Thymus (tissue), 11 donors: Measurements from ENCODE around the gene SPIRE1. TPM values are rescaled to one million over a fixed set of nuclear protein-coding genes. Genes with fewer than 3 reads are reported as not detected.
"Not testable (repeated sequence)": the region's sequence is repeated elsewhere in the genome, so short reads cannot be mapped to it uniquely, and the experiment has no call there.

ENCODE experiments used
- DNase-seq, 9 donors: peaks; one replicate each; pipeline ENCODE4 v3.0.0-alpha.2; 2013; ENCODE audit warnings: low spot score in 9 of 9, low read depth in 6 of 9, missing footprints in 1 of 9
- H3K27ac ChIP-seq, 2 donors: one replicate each; pipeline ENCODE4 v1.5.1; 2013; ENCODE audit warnings: control low read depth in 1 of 2, low read depth in 1 of 2, low read length in 1 of 2, mild to moderate bottlenecking in 1 of 2, moderate library complexity in 1 of 2
- H3K27me3 ChIP-seq, 2 donors: one replicate each; pipeline ENCODE4 v1.5.1; 2013; ENCODE audit warnings: low read length in 1 of 2; ENCODE audit not compliant: control insufficient read depth in 2 of 2, insufficient read depth in 1 of 2
- H3K36me3 ChIP-seq, 2 donors: one replicate each; pipeline ENCODE4 v1.5.1; 2013; ENCODE audit warnings: low read length in 1 of 2, mild to moderate bottlenecking in 1 of 2, moderate library complexity in 1 of 2; ENCODE audit not compliant: control insufficient read depth in 2 of 2, insufficient read depth in 2 of 2
- H3K4me1 ChIP-seq, 2 donors: one replicate each; pipeline ENCODE4 v1.5.1; 2013; ENCODE audit warnings: low read length in 2 of 2; ENCODE audit not compliant: control insufficient read depth in 2 of 2, insufficient read depth in 2 of 2
- H3K4me3 ChIP-seq, 2 donors: one replicate each; pipeline ENCODE4 v1.5.1; 2013; ENCODE audit warnings: low read length in 2 of 2, control low read depth in 1 of 2, mild to moderate bottlenecking in 1 of 2
- H3K9me3 ChIP-seq, 2 donors: one replicate each; pipeline ENCODE4 v1.5.1; 2013; ENCODE audit warnings: low read length in 1 of 2, mild to moderate bottlenecking in 1 of 2; ENCODE audit not compliant: control insufficient read depth in 2 of 2, insufficient read depth in 1 of 2
- WGBS: extraction: QIAGEN DNeasy Blood & Tissue Kit; methylation state at CpG from one replicate; pipeline ENCODE4 v1.1.7; 2013; 5-methylcytosine and 5-hydroxymethylcytosine counted together
- polyA plus RNA-seq: library from polyadenylated mRNA; stranded (reverse); fragments of 200-250 nt; gene quantifications from one replicate; pipeline ENCODE4 v1.2.3, GENCODE V29; 2013
- total RNA-seq: library from RNA; stranded (reverse); fragments of 120-200 nt; gene quantifications from one replicate; pipeline ENCODE4 v1.2.4, GENCODE V29; 2013
- donor health status: healthy.

The SPIRE1 gene
- total and polyA plus RNA-seq, 2 donors: 6.2 to 7.6 TPM

DNA sequence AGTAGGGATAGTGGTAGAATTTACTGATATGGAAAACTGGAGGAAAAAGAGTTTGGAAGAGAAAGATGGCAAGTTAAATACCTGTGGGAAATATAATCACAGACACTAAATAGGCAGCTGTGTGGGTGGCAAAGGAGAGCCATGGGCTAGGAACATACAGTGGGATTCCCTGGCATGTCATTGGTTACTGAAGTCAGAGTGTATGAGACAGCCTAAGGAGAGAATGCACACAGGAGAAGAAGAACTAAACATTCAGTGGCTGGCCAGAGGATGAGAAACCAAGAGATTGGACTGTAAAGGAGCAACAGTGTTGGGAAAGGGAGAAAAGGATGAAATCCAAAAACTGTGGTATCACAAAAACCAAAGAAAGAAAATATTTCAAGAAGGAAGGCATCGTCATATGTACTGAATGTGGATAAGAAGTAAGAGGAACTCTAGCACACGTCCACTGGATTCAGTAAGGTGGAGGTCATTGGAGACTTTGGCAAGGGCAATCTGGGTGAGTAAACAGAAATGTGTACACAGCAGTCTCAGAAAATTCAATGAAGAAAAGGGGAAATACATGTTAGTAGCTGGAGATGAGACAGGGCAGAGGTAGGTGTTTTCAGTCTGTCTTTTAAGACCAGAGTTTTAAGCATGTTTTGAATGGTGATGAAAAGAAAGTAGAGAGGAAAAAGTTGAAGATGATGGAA, 83.3 kb downstream of the SPIRE1 start:
- Histone ChIP-seq H3K4me1 (no peaks in the 10 kb centered on the region), H3K9me3 (no peaks in the 10 kb centered on the region), H3K27me3 (no peaks in the 10 kb centered on the region), H3K27ac (no peak overlapping the region), H3K4me3 (no peak overlapping the region), H3K36me3 (no peaks in the 10 kb centered on the region)
- DNase-seq: no peak
- WGBS: 95% methylated on average over 2 of the region's 2 CpGs

DNA sequence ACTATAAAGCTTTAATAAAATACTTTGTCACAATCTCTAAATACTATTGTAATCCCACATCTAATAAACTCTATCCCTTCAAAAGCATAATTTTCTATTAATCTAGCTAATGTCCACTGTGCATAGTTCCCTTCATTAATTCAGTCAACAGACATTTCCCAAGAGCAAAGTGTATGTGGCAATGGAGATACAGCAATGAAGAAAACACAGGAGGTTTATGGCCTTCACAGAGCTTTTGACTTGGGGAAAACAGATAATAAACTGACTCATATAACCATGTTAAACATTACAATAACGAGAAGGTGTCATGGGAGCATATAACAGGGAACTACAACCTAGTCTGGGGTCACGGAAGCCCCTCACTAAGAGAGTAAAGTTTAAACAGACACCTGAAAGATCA, 86.3 kb downstream of the SPIRE1 start:
- H3K36me3 ChIP-seq: no peaks in the 10 kb centered on the region
- no peaks in the 10 kb centered on the region for H3K4me1 ChIP-seq

DNA sequence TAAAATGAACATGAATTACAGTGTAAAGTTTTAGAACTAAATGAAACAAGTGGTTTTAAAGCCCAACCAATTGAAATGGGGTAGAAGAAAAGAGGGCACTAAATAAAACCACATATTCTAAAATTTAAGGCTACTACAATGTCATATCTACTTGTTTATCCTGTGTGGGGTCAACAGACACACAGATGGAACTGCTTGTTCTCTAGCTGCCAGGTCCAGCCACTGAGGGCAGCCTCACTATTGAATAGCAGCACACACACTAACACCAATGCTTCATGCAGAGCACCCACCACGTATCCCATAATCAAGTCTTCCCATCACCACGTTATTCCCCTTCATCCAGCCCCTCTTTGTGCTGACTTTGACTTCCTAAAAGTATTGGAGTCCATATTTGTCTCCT, 88.1 kb downstream of the SPIRE1 start:
- Histone ChIP-seq H3K27ac (no peak overlapping the region), H3K9me3 (no peaks in the 10 kb centered on the region), H3K36me3 (no peaks in the 10 kb centered on the region), H3K4me3 (no peak overlapping the region), H3K4me1 (no peaks in the 10 kb centered on the region), H3K27me3 (no peaks in the 10 kb centered on the region)
- 70% methylated on average over 2 of the region's 2 CpGs for WGBS
- no peak for DNase-seq

More for the DNA sequence above, 86.3 kb downstream of the SPIRE1 start:
- Histone ChIP-seq H3K9me3 (no peaks in the 10 kb centered on the region), H3K4me3 (no peak overlapping the region), H3K27ac (no peak overlapping the region), H3K27me3 (no peaks in the 10 kb centered on the region)
- 97% methylated on average over 2 of the region's 2 CpGs for WGBS
- no peak for DNase-seq

DNA sequence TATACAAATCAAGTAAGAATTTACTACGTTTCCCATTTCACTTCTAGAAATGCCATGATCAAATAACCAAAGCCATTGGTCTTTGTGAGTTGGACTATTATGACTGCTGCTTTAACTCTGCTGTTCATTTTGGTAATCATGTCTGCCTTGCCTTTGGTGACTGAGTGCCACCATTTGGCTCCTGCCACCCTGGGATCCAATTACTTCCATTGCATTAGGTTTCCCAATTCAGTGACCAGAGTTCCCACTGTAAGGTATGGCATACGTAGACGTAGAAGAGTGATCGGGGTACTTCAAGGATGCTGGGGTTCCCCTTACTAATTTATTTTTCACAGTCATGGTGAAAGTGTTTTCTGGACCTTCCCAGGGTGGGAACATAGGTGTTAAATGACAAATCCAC, 90.1 kb downstream of the SPIRE1 start:
- Histone ChIP-seq H3K4me1 (no peaks in the 10 kb centered on the region), H3K27ac (no peak overlapping the region), H3K27me3 (no peaks in the 10 kb centered on the region), H3K9me3 (no peaks in the 10 kb centered on the region), H3K36me3 (no peaks in the 10 kb centered on the region), H3K4me3 (no peak overlapping the region)
- 93% methylated on average over 4 of the region's 4 CpGs for WGBS
- DNase-seq: no peak

DNA sequence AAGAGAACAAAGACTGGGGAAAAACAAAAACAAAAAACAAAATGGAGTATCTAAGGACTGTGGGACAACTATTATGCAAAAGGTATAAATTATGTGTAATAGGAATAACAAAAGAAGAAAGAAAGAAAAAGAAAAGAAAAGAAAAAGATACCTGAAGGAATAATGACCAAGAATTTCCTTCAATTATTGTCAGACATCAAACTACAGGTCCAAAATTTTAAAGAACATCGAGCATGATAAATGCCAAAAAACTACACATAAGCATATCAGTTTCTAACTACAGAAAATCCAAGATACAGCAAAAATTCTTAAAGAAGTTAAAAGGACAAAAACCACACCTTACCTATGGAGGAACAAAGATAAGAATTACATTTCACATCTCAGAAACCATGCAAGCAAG, 93.0 kb downstream of the SPIRE1 start:
- Histone ChIP-seq H3K27me3 (no peaks in the 10 kb centered on the region), H3K9me3 (no peaks in the 10 kb centered on the region), H3K4me1 (no peaks in the 10 kb centered on the region), H3K27ac (no peak overlapping the region), H3K36me3 (no peaks in the 10 kb centered on the region), H3K4me3 (no peak overlapping the region)
- WGBS: 99% methylated on average over 1 of the region's 1 CpG
- DNase-seq: no peak

DNA sequence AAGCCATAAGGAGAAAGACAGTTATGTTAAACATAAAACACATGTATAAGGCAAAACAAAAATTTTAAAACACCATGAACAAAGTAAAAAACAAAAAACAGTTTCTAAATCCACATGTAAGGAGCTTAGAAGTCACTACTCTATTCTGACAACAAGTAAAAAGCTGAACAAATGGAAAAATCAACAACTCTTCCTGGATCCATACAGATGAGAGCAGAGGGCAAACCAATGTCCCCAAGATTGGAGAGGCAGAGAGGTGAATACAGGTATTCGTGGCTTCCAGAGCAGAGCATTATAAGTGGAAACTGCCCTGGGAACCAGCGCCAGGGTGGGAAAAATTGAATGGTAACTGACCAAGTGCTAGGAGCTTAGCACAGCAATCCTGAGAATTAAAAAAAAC, 93.5 kb downstream of the SPIRE1 start:
- Histone ChIP-seq H3K27me3 (no peaks in the 10 kb centered on the region), H3K4me3 (no peak overlapping the region), H3K27ac (no peak overlapping the region), H3K4me1 (no peaks in the 10 kb centered on the region), H3K36me3 (no peaks in the 10 kb centered on the region), H3K9me3 (no peaks in the 10 kb centered on the region)
- WGBS: 97% methylated on average over 2 of the region's 2 CpGs
- no peak for DNase-seq

DNA sequence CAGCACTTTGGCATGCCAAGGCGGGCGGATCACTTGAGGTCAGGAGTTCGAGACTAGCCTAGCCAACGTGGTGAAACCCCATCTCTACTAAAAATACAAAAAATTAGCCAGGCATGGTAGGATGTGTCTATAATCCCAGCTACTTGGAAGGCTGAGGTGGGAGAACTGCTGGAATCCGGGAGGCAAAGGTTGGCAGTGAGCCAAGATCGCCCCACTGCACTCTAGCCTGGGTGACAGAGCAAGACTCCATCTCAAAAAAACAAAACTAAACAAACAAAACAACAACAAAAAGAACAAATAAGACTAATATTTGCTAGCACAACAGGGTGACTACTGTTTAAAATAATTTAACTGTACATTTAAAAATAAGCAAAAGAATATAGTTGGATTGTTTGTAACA, 97.3 kb downstream of the SPIRE1 start:
- not testable (repeated sequence) for DNase-seq, H3K27ac ChIP-seq, H3K4me1 ChIP-seq, H3K9me3 ChIP-seq, H3K36me3 ChIP-seq, H3K27me3 ChIP-seq, H3K4me3 ChIP-seq
- WGBS: 98% methylated on average over 6 of the region's 6 CpGs

DNA sequence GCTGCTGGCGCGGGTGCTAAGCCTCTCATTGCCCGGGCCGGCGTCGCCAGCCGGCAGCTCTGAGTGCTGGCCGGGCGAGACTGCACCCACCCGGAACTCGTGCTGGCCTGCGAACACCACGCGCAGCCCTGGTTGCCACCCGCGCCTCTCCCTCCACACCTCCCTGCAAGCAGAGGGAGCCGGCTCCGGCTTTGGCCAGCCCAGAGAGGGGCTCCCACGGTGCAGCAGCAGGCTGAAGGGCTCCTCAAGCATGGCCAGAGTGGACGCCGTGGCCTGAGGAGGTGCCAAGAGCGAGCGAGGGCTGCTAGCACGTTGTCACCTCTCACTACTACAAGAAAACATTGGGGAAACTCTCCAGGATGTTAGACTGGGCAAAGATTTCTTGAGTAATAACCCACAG, 98.6 kb downstream of the SPIRE1 start:
- Histone ChIP-seq H3K27ac (no peak overlapping the region), H3K4me3 (no peak overlapping the region), H3K9me3 (no peaks in the 10 kb centered on the region), H3K27me3 (no peaks in the 10 kb centered on the region), H3K36me3 (no peaks in the 10 kb centered on the region), H3K4me1 (no peaks in the 10 kb centered on the region)
- no peak for DNase-seq
- WGBS: 97% methylated on average over 24 of the region's 24 CpGs

DNA sequence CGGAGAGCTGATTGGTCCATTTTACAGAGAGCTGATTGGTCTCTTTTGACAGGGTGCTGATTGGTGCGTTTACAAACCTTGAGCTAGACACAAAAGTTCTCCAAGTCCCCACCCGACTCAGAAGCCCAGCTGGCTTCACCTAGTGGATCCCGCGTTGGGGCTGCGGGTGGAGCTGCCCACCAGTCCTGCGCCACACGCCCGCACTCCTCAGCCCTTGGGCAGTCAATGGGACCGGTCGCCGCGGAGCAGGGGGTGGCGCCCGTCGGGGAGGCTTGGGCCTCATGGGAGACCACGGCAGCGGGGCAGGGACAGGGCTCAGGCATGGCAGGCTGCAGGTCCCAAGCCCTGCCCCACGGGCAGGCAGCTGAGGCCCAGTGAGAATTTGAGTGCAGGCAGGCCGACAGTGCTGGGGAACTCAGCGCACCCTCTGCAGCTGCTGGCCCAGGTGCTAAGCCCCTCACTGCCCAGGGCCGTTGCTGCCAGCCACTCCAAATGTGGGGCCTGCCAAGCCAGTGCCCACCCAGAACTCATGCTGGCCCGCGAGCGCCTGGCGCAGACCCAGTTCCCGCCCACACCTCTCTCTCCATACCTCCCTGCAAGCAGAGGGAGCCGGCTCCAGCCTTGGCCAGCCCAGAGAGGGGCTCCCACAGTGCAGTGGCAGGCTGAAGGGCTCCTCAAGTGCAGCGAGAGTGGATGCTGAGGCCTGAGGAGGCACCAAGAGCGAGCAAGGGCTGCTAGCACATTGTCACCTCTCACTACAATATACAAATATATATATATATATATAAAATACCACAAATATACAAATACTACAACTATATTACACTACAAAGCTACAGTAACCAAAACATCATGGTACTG, 100.7 kb downstream of the SPIRE1 start:
- Histone ChIP-seq H3K4me1 (no peaks in the 10 kb centered on the region), H3K27me3 (no peaks in the 10 kb centered on the region), H3K27ac (no peak overlapping the region), H3K9me3 (no peaks in the 10 kb centered on the region), H3K4me3 (no peak overlapping the region), H3K36me3 (no peaks in the 10 kb centered on the region)
- 97% methylated on average over 30 of the region's 30 CpGs for WGBS
- DNase-seq: no peak
